Heart left ventricle (tissue), 16 donors: Measurements from ENCODE around the gene VPS54. TPM values are rescaled to one million over a fixed set of nuclear protein-coding genes. Genes with fewer than 3 reads are reported as not detected.
A peak's percentile ranks its signal among the peaks of the same experiment; 100 is the strongest.

Experiments used
- ATAC-seq, 4 donors: fragments of 200-7000 bp; cut with Tn5 transposase; one replicate each; pipeline ENCODE4 v1.9.1; 2020 to 2022; ENCODE audit warnings: moderate library complexity in 4 of 4, mild to moderate bottlenecking in 3 of 4, moderate number of reproducible peaks in 1 of 4
- DNase-seq, 5 donors: peaks; one replicate each; pipeline ENCODE4 v3.0.0-alpha.2; 2020
- H3K27ac ChIP-seq, 12 donors: fragments of 200-600 bp; sonication (generic) in 4 of 12; one replicate each; pipeline versions ENCODE4 v1.5.0 to v1.8.0; 2016 to 2022; ENCODE audit warnings: mild to moderate bottlenecking in 2 of 12
- H3K27me3 ChIP-seq, 9 donors: fragments of 200-600 bp; sonication (generic) in 2 of 9; one replicate each; pipeline versions ENCODE4 v1.5.1 to v1.8.0; 2016 to 2022; ENCODE audit warnings: mild to moderate bottlenecking in 3 of 9
- H3K36me3 ChIP-seq, 9 donors: fragments of 200-600 bp; sonication (generic) in 2 of 9; one replicate each; pipeline versions ENCODE4 v1.5.0 to v1.8.0; 2018 to 2022; ENCODE audit warnings: mild to moderate bottlenecking in 2 of 9
- H3K4me1 ChIP-seq, 12 donors: fragments of 200-600 bp; sonication (generic) in 4 of 12; one replicate each; pipeline versions ENCODE4 v1.5.0 to v1.8.0; 2016 to 2022; ENCODE audit warnings: mild to moderate bottlenecking in 3 of 12
- H3K4me3 ChIP-seq, 12 donors: fragments of 200-600 bp; sonication (generic) in 4 of 12; one replicate each; pipeline versions ENCODE4 v1.5.0 to v1.8.0; 2017 to 2022; ENCODE audit warnings: mild to moderate bottlenecking in 9 of 12, moderate library complexity in 4 of 12
- H3K9me3 ChIP-seq, 12 donors: fragments of 200-600 bp; sonication (generic) in 4 of 12; one replicate each; pipeline versions ENCODE4 v1.5.0 to v1.8.0; 2016 to 2022; ENCODE audit warnings: mild to moderate bottlenecking in 1 of 12
- CTCF ChIP-seq, 12 donors: fragments of 200-600 bp; sonication (generic) in 4 of 12; IDR thresholded peaks; one replicate each; pipeline versions ENCODE4 v1.5.0 to v1.8.0; 2018 to 2022; ENCODE audit warnings: antibody characterized with exemption in 12 of 12, mild to moderate bottlenecking in 5 of 12
- POLR2A ChIP-seq, 2 donors: fragments of 450-650 bp; IDR thresholded peaks; one replicate each; pipeline ENCODE4 v1.6.1; 2017; ENCODE audit warnings: antibody characterized with exemption in 2 of 2, mild to moderate bottlenecking in 2 of 2, moderate library complexity in 2 of 2
- WGBS, 4 donors: extraction: QIAGEN DNeasy Blood & Tissue Kit in 2 of 4; methylation state at CpG; one replicate each; pipeline versions ENCODE4 v1.1.5 to v1.1.7; 2013 to 2018; 5-methylcytosine and 5-hydroxymethylcytosine counted together
- intact Hi-C, 10 donors: fragments of 100-400 bp; cut with DNase I; formaldehyde crosslinking; loops; one replicate each; pipeline versions ENCODE4 v1.11.1 to v1.14.2; 2022
- polyA plus RNA-seq, 2 donors: library from polyadenylated mRNA; stranded (reverse); fragments of 200-250 nt; gene quantifications; one replicate each; pipeline ENCODE4 v1.2.3, GENCODE V29; 2013
- total RNA-seq, 9 donors: library from RNA; depleted of rRNA in 2 of 9; stranded (reverse); fragments of >200 nt in 2 of 9; fragmentation: NEBNext Ultra II Directional in 3 of 9; extraction: Animal tissue kit (Norgen Biotek cat#: 25700) in 3 of 9; gene quantifications; one replicate each; pipeline versions ENCODE4 v1.1.0 to v1.2.4, GENCODE V29; 2016 to 2023
- donor health status: ischemic (EF 13 %, LVEDD 7.1; RV severe dilation, severe dysfunction).
- donor health status: healthy with polysubstance abuse.
- donor health status: DM: no; HTN: yes; CAD: no.
- donor health status: DM: no; HTN: no; CAD: no.
- donor health status: ischemic (EF 25% LVEDD 6.9; RV normal size, moderate dysfunction).
- donor health status: ischemic (EF 25% LVEDD 5.7; RV mildly dilated, moderate dysfunction).
- donor health status: healthy.
- donor health status: DM: yes; HTN: yes; CAD: no.
- donor health status: ischemic (EF 35%, LVEDD 5.7; RV mildly dilated, moderate dysfunction).
- donor health status: nonischemic (EF 11% LVEDD 7.7; RV severe dilation, severe dysfunction).
- donor health status: DM: yes; HTN: yes; CAD: no.
- donor health status: PGD.
- donor health status: ischemic (EF 29% LVEDD 5.4; RV normal size, mild dysfunction).
- donor health status: nonischemic (EF 23%, LVEDD 6.1; RV moderate dilation, normal function).

The VPS54 gene
- total and polyA plus RNA-seq, 11 donors = 6.4 to 14.0 (median 9.4) TPM

- DNase-seq (no peak), ATAC-seq (no peak)
- no peak overlapping the region for H3K27ac ChIP-seq
- H3K36me3 ChIP-seq = no peaks in the 10 kb centered on the region
- H3K4me1 ChIP-seq = peaks cover 0 to 76% (median 42%) of the 10 kb centered on the region in 12 donors
- no peak overlapping the region for H3K4me3 ChIP-seq
- no peaks in the 10 kb centered on the region for H3K27me3 ChIP-seq
- TF ChIP-seq POLR2A (IDR thresholded peaks at IDR 0.05) (no peak), CTCF (IDR thresholded peaks at IDR 0.05) (no peak)
- intact Hi-C loops = loop anchor here in 1 of 10 donors (10.0 kb wide), 1 partner anchor 318 kb away; no protein-coding TSS in a partner anchor
- 88 to 94% (median 91%) methylated on average over 2 of the region's 2 CpGs for WGBS, 4 donors
- no peaks in the 10 kb centered on the region for H3K9me3 ChIP-seq
Observed at GRCh38 chr2:64013053-64013452, 6.2 kb downstream of the VPS54 start.

GRCh38 chr2:64012115-64012514 lies 7.1 kb downstream of the VPS54 start:
- ATAC-seq = peak in 1 of 4 donors; percentile 28
- Histone ChIP-seq H3K9me3 (no peaks in the 10 kb centered on the region), H3K36me3 (no peaks in the 10 kb centered on the region), H3K4me1 (peaks cover 0 to 77% (median 37%) of the 10 kb centered on the region in 12 donors), H3K4me3 (no peak overlapping the region), H3K27ac (no peak overlapping the region), H3K27me3 (no peaks in the 10 kb centered on the region)
- intact Hi-C loops = loop anchor here in 1 of 10 donors (10.0 kb wide), 1 partner anchor 317 kb away; no protein-coding TSS in a partner anchor
- WGBS, 4 donors = 51 to 85% (median 69%) methylated on average over 2 of the region's 2 CpGs
- TF ChIP-seq CTCF (IDR thresholded peaks at IDR 0.05) (no peak), POLR2A (IDR thresholded peaks at IDR 0.05) (no peak)
- no peak for DNase-seq

DNA sequence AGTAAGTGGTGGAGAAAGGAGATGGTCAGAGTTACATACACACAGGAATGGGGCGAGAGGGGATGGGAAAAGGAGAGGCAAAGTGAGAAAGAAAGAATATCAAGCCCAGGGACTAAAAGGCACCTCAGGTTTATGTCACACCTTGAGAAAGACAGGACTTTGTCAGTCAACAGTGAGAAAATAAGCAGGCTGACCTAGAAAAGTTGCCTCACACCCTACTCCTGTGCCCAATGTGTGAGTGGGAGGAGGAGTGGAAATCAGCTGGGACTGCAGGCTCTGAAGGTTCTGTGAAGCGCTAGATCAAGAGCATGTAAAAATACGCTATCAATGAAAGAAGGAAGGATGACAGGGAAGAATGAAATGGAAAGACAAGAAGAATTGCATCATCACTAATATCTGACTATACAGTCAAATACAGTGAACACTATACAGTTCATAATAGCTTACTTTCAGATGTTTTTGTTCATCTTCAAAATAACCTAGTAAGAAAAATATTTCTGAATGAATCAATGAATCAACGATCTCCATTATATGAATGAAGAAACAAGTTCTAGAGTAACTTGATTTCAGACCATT lies 10.7 kb downstream of the VPS54 start:
- TF ChIP-seq POLR2A (IDR thresholded peaks at IDR 0.05) = no peak
- H3K36me3 ChIP-seq = peaks cover 0 to 4% (median 0%) of the 10 kb centered on the region in 9 donors
- no peak overlapping the region for H3K27ac ChIP-seq
- ATAC-seq = peak in 1 of 4 donors; percentile 28
- 91 to 97% (median 94%) methylated on average over 4 of the region's 4 CpGs for WGBS, 4 donors
- intact Hi-C loops = no loop called here
- no peak for DNase-seq
- no peaks in the 10 kb centered on the region for H3K27me3 ChIP-seq
- H3K4me3 ChIP-seq = no peak overlapping the region
- no peaks in the 10 kb centered on the region for H3K9me3 ChIP-seq
- peaks cover 0 to 45% (median 16%) of the 10 kb centered on the region in 12 donors for H3K4me1 ChIP-seq

DNA sequence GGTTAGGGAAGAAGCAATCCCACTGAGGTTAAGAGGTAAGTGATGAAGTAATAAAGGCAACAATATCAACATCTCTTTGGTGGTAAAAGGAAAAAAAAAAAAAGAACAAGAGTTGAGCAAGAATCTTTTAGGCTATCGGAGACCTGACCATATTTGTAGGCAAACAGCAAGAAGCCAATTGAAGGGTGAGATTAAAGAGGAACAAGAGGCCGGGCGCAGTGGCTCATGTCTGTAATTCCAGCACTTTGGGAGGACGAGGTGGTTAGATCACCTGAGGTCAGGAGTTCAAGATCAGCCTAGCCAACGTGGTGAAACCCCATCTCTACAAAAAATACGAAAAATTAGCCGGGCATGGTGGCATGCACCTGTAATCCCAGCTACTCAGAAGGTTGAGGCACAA lies 11.3 kb downstream of the VPS54 start:
- H3K27me3 ChIP-seq = no peaks in the 10 kb centered on the region
- intact Hi-C loops = no loop called here
- peaks cover 0 to 48% (median 19%) of the 10 kb centered on the region in 12 donors for H3K4me1 ChIP-seq
- no peaks in the 10 kb centered on the region for H3K9me3 ChIP-seq
- DNase-seq = no peak
- H3K27ac ChIP-seq = no peak overlapping the region
- H3K4me3 ChIP-seq = no peak overlapping the region
- ATAC-seq = no peak
- WGBS, 4 donors = 86 to 93% (median 91%) methylated on average over 7 of the region's 7 CpGs
- TF ChIP-seq CTCF (IDR thresholded peaks at IDR 0.05) (no peak), POLR2A (IDR thresholded peaks at IDR 0.05) (no peak)
- peaks cover 0 to 4% (median 0%) of the 10 kb centered on the region in 9 donors for H3K36me3 ChIP-seq
